SIG-M5 treated with dmso at 0.1 percent for 504 hours (cell line): Measurements from ENCODE around the gene CREB3L2.
"Not testable (repeated sequence)": the region's sequence is repeated elsewhere in the genome, so short reads cannot be mapped to it uniquely, and the experiment has no call there.

Experiments
- DNase-seq: peaks from one replicate; lab custom pipeline; 2025; ENCODE audit not compliant: unreplicated experiment; lab: John Stamatoyannopoulos, UW

CREB3L2 gene

DNA sequence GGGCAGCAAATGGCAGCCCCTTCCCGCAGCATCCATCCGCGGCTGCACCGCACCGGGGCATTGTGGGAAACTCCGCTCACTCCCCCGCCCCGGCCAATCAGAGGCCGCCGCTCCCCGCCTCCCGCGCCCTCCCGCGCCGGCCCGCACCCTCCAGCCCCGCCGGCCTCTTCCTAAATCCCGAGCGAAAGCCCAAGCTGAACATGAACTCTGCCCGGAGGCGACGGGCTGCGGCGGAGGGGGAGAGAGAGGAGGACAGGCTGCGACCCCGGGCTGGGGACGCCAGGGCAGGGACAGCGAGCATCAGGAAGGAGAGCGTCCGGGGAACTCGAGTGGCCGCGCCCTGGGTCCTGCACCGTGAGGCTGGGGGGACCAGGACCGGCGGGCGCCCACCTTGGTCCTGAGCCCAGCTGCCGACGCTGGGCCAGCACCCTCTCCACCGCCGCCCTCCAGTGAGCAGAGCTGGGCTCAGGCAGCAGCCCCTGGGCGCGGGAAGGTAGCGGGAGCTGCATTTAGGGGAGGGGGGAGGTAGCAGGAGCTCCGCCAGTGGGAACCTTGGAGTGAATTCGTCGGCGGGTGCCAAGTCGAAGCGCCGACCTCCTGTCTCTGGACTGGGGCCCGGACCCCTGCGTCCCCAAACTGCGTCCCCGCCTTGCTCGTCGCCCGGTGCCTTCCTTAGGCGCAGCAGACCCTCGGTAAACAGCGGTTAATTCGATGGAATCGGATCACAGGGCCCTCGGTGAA, 154.9 kb downstream of the CREB3L2 start, which contains the start of gene DGKI:
DGKI (minus strand) TSS at position 148 of the 741 bp plus-strand sequence.
- DNase-seq: no peak

DNA sequence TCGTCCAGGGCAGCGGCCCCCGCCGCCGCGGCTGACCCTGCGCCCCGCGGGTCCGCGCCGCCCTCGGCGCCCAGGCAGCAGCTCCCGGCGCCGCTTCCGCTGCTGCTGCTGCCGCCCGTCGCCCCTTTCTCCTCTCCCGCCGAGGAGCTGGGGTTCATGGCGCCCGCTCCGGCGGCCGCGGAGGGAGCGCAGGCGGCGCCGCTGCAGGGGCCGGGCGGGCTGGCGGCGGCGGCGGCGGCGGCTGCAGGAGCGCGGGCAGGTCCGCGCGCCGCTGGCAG, 155.4 kb downstream of the CREB3L2 start:
- DNase-seq: no peak

DNA sequence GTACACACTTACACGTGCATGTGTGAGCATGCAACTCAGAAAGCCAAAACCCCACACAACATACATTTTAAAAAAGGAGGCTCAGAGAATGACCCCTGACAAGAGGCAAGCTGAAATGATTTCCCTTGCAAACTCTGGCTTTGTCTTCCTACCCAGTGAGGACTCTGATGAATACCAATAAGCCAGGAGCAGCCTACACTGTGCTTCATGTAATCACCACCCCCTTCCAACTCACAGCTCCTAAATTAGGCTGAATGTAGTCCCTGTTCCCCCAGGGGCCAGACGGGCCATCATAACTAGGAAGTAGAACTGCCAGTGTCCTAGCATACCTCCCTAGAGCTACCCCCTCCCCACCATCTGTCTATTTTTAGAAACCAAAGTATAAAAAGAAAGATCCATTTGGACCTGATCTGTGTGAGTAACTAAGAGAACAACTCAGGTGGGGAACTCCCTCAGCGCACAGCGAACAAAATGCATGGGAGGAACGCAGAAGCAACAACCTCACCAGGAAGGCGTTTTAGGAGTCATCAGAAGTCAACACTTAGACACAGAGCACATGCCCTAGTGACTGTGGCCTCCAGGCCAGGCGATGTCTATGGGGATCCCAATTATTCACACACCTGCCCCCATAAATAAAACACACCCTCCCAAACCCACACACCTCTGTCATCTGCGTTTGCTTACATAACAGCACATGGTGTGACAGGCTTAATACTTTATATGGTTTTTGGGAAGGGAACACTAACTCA, 157.0 kb downstream of the CREB3L2 start:
- no peak for DNase-seq

DNA sequence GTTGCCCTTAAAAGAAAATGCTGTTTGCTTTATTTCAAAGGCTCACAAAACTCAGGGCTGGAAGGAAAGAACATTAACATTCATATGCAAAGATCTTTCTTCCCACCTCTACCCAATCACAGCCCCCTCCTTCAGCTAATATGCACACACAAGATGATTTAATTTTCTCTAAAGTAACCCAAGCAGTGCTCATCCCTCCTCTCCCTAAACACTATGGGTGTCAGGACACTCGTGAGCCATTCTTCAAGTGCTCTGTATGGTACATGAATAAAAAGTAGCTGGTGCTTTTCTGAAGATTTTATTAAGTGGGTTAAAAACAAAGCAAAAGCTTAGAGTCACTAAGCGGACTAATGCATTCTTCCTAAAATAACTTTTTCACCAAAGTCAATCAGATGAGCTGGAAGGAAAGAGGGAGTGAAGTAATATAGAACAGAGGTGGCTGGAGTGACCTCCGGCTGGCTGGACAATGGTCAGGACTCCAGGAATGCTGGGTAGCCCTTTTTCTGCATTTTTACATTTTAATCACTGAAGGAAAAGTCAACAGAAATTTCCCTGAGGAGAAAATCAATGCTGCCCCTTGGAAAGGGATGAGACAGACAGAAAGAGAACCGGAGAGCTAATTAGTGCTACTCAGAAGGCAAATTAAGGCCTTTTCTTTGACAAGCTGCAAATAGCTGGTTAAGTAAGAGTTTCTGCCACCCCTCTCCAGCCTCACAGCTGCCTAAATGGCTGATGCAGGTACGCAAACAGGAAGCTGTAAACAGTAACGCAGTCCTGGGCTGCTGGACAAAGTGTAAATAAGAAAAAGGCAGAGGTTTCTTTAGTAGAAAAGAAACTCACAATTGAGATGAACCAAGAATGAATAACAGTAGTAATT, 161.7 kb downstream of the CREB3L2 start:
- DNase-seq: no peak

DNA sequence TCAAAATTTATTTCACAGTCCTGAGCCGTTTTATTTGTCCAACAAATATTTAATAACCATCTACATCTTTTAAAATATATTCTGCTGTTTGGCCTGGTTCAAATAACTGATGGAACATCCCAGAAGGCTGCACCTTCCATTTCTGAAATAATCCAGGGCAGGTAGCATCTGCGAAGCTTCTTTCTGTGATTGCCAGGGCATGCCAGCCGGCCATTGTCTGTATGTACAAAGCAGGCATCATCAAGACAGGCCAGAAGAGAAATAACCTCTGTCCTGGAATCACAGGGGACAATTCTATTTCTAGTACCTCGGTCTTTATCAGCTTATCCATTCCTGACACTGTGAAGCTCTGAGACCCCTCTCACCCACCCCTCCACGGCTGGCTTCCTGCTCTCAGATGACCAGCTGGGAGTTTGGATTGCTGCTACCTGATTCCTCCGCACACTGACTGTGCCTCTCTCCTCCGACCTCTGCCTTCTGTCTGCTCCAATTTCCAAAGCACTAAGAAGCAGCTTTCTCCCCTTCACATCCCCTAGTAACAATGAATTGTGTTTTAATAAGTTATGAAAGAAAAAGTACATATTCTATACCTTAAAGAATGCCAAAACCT, 163.1 kb downstream of the CREB3L2 start:
- no peak for DNase-seq

DNA sequence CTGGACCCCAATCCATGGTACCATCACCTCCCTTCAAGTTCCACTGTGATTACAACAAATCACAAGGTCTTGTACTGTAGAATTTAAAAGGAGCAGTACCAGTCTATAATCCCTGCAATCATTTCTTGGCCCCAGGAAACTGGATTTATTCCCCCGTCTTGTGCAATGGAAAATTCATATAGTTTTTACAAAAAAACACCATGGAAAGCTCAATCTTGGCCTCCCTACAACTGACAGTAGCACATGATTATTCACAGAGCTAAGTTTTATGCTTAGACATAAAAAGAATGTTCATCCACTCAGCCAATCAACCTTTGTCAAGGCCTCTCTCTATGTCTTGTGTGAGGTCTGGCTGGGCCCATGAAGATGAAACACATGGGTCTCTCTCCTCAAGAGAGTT, 165.3 kb downstream of the CREB3L2 start:
- DNase-seq: no peak

DNA sequence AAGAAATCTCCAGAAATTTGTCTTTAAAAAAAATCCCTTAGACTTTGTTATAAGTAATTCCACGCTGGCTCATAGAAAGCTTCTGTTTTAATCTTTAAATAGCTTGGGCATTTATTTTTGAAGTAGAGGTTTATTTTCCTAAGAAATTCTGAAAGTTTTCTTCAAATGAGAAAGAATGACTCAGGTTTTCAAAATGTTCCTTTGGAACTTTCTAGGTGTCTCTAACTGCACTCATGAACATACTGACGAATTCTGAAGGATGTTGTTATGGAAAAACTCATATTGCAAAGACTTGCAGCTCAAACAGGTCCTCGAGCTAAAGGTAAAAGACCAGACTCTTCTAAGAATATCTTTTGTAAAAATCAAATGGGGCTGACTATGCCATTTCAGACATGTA, 165.8 kb downstream of the CREB3L2 start:
- DNase-seq: no peak

DNA sequence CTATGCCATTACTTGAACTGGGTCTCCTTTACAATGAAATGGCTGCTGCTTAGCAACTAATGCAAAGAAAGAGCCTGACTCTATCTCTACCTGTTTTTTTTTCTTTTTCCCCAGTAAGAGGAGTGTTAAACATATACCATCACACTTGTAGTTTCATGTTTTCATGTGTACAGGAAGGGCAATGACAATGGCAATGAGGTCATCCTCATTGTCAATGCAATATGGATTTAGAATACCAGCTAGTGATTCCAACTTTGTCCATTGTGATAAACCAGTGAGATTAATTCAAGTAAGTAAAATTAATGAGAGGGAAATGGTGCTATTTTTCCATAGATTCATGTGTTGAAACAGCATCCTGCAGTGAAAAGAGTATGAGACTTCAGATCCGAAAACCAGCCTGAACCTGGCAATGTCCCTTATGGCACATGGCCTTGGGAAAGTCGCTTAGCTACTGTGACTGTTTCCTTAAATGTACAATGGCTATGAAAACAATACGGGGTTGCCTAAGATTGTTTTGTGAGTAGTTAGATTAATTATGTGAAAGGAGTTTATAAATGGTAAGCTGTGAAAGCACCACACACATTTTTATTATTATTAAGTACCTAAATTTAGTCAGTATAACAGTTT, 166.3 kb downstream of the CREB3L2 start:
- DNase-seq: no peak

DNA sequence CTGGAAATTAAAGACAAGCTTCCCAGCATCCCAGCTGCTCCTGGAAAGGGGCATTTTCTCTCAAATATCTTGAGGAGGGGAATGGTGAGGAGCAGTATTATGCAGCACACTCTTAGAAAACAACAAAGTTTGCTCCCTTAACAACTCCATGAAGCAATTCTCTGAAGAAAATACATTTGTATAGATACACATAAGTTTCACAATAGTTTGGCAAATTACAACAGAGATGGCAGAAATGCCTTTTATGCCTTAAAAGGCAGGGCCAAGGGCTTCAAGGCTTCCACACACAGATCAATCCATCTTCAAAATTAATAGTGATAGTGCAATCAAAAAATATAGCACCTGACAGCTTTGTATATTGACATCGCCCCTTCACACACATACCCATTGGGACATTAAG, 167.3 kb downstream of the CREB3L2 start:
- no peak for DNase-seq

DNA sequence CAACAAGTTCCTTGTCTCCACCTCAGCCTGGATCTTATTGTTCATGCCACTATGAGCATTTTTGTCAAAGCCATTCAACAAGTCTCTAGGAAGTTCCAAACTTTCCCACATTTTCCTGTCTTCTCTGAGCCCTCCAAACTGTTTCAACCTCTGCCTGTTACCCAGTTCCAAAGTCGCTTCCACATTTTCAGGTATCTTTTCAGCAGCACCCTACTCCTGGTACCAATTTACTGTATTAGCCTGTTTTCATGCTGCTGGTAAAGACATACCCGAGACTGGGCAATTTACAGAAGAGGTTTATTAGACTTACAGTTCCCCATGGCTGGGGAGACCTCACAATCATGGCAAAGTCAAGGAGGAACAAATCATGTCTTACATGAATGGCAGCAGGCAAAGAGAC, 168.9 kb downstream of the CREB3L2 start:
- not testable (repeated sequence) for DNase-seq

DNA sequence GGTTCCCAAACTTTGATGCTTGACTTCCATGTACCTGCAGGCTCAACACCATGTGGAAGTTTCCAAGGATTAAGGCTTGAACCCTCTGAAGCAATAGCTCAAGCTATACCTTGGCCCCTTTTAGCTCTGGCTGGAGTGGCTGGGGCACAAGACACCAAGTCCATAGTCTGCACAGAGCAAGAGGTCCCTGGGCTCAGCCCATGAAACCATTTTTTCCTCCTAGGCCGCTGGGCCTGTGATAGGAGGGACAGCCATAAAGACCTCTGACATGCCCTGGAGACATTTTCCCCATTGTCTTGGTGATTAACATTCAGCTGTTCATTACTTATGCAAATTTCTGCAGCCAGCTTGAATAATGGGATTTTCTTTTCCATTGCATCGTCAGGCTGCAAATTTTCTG, 169.5 kb downstream of the CREB3L2 start:
- no peak for DNase-seq

DNA sequence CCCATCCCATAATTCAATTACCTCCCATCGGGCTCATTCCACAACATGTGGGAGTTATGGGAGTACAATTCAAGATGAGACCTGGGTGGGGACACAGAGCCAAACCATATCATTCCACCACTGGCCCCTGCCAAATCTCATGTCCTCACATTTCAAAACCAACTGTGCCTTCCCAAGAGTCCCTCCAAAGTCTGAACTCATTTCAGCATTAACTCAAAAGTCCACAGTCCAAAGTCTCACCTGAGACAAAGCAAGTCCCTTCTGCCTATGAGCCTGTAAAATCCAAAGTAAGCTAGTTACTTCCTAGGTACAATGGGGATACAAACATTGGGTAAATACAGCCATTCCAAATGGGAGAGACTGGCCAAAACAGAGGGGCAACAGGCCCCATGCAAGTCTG, 170.3 kb downstream of the CREB3L2 start:
- DNase-seq: not testable (repeated sequence)

DNA sequence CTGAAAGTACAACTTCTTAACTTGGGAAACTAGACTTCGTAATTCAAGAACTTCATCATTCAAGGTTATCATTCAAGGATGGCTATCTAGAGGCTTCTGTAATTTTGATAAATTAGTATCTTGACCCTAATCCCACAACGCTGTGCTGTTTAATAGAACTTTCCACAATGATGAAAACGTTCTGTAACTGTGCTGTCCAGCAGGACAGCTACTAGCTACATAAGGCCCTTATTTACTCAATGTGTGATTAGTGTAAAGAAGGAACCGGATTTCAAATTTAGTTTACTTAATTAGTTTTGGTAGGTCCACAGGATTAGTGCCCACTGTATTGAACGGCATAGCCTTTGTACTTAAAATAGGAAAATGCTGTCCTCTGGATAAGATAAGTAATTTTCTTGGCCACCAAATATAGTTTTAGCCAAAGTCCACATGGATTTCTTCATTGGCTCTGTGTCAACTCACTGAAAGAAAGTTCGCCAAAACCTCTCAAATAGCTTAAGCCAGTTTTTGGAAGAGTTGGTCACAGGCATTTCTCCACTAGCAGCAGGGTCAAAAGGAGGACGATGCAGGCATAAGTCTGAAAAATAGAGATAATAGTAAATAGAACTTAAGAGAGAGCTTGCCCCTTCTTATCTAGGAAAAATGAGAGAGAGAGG, 172.4 kb downstream of the CREB3L2 start:
- no peak for DNase-seq

DNA sequence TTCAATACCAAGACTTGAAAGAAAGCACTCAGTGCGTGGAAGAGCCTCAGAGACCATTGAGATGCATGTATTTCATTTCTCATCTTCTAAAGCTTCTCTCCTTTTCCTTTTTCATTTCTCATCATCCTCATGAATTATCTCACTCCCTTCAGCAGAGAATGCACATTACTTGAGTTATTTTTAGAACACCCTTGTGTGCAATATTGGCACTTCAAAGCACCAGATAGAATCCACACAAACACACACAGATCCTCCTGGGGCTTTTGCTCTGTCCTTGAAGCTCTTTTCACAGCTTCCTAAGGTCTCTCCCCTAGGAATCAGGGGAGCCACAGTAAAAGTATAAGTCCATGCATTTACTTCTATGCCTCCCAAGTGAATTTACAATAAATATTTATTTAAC, 173.4 kb downstream of the CREB3L2 start:
- DNase-seq: no peak

DNA sequence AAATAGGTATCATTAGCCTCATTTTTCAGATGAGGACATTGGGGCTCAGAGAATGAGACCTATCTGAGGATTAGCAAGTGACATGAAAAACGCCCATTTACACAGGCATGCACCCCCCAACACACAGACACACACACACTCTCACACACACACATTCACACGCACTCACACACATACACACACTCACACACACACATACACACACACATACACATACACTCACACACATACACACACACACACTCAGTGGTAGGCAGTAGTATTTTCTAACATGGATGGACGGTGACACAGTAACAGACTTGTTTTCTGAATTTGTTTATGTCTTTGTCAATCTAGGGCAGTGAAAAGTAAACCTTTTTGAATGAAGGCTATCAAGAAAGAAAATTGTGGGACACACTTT, 176.4 kb downstream of the CREB3L2 start:
- DNase-seq: no peak
